22Rv1 (cell line): ENCODE measurements around the gene SLC13A3.

Experiments
- CTCF ChIP-seq: fragments of 450-650 bp; IDR thresholded peaks from 2 replicates; pipeline ENCODE4 v1.5.1; 2017; ENCODE audit warnings: mild to moderate bottlenecking
- ZFX ChIP-seq: fragments of 450-650 bp; IDR thresholded peaks from 2 replicates; pipeline ENCODE4 v1.6.1; 2017; ENCODE audit warnings: antibody characterized with exemption, borderline replicate concordance

- TF ChIP-seq CTCF, result no peak
- no peak for TF ChIP-seq ZFX
Observed at GRCh38 chr20:46594725-46595124, 56.5 kb downstream of the SLC13A3 start.
